Sigmoid colon (tissue), 7 donors: Measurements from ENCODE around the gene RHBDD3. TPM values are rescaled to one million over a fixed set of nuclear protein-coding genes. Genes with fewer than 3 reads are reported as not detected.
"Not testable (repeated sequence)": the region's sequence is repeated elsewhere in the genome, so short reads cannot be mapped to it uniquely, and the experiment has no call there.

Source experiments
- DNase-seq: peaks from one replicate; pipeline ENCODE4 v3.0.0-alpha.2; 2019
- H3K27ac ChIP-seq, 4 donors: fragments of 200-600 bp; sonication (generic); one replicate each; pipeline ENCODE4 v1.5.1; 2016 to 2019; ENCODE audit warnings: mild to moderate bottlenecking in 1 of 4
- H3K27me3 ChIP-seq, 3 donors: fragments of 200-600 bp; sonication (generic); one replicate each; pipeline ENCODE4 v1.5.1; 2019; ENCODE audit warnings: mild to moderate bottlenecking in 1 of 3
- H3K36me3 ChIP-seq, 4 donors: fragments of 200-600 bp; sonication (generic); one replicate each; pipeline ENCODE4 v1.5.1; 2016 to 2019
- H3K4me1 ChIP-seq, 4 donors: fragments of 200-600 bp; sonication (generic); one replicate each; pipeline ENCODE4 v1.5.1; 2017 to 2019
- H3K4me3 ChIP-seq, 4 donors: fragments of 200-600 bp; sonication (generic); one replicate each; pipeline ENCODE4 v1.5.1; 2017 to 2019; ENCODE audit warnings: mild to moderate bottlenecking in 2 of 4, moderate library complexity in 1 of 4
- H3K9me3 ChIP-seq, 4 donors: fragments of 200-600 bp in 3 of 4; sonication (generic) in 3 of 4; one replicate each; pipeline versions ENCODE4 v1.5.1 to v1.6.1; 2013 to 2019
- CTCF ChIP-seq, 4 experiments: fragments of 450-650 bp in 3 of 4; fragments of 200-600 bp in 1 of 4; IDR thresholded peaks; one replicate each; pipeline ENCODE4 v1.5.1; 2016 to 2019; ENCODE audit warnings: antibody characterized with exemption in 4 of 4, mild to moderate bottlenecking in 3 of 4, moderate library complexity in 2 of 4
- EP300 ChIP-seq, 4 donors: sonication (generic); formaldehyde crosslinking; IDR thresholded peaks; one replicate each; pipeline ENCODE4 v1.6.1; 2017; ENCODE audit warnings: antibody characterized with exemption in 4 of 4
- POLR2A ChIP-seq, 2 donors: fragments of 450-650 bp; IDR thresholded peaks; one replicate each; pipeline ENCODE4 v1.6.1; 2016; ENCODE audit warnings: antibody characterized with exemption in 2 of 2, mild to moderate bottlenecking in 2 of 2, moderate library complexity in 2 of 2
- POLR2AphosphoS5 ChIP-seq, 4 donors: sonication (generic); formaldehyde crosslinking; IDR thresholded peaks; one replicate each; pipeline ENCODE4 v1.6.1; 2017; ENCODE audit warnings: antibody characterized with exemption in 4 of 4
- WGBS, 2 donors: extraction: QIAGEN DNeasy Blood & Tissue Kit; methylation state at CpG; one replicate each; pipeline ENCODE4 v1.1.7; 2013; 5-methylcytosine and 5-hydroxymethylcytosine counted together
- intact Hi-C: fragments of 100-400 bp; cut with DNase I; formaldehyde crosslinking; loops from one replicate; pipeline ENCODE4 v1.15.1; 2023
- polyA plus RNA-seq, 3 donors: library from polyadenylated mRNA; stranded (reverse); fragments of 200-250 nt; gene quantifications; one replicate each; pipeline ENCODE4 v1.2.3, GENCODE V29; 2013
- total RNA-seq, 4 donors: library from RNA; depleted of rRNA; stranded (reverse); fragments of >200 nt; gene quantifications; one replicate each; pipeline ENCODE4 v1.1.0, GENCODE V29; 2016
- donor health status: healthy with polysubstance abuse.
- donor health status: Bipolar disorder and iron deficiency.
- donor health status: healthy.

The RHBDD3 gene
- total and polyA plus RNA-seq, 7 donors, result 5.4 to 40.7 (median 16.4) TPM

DNA sequence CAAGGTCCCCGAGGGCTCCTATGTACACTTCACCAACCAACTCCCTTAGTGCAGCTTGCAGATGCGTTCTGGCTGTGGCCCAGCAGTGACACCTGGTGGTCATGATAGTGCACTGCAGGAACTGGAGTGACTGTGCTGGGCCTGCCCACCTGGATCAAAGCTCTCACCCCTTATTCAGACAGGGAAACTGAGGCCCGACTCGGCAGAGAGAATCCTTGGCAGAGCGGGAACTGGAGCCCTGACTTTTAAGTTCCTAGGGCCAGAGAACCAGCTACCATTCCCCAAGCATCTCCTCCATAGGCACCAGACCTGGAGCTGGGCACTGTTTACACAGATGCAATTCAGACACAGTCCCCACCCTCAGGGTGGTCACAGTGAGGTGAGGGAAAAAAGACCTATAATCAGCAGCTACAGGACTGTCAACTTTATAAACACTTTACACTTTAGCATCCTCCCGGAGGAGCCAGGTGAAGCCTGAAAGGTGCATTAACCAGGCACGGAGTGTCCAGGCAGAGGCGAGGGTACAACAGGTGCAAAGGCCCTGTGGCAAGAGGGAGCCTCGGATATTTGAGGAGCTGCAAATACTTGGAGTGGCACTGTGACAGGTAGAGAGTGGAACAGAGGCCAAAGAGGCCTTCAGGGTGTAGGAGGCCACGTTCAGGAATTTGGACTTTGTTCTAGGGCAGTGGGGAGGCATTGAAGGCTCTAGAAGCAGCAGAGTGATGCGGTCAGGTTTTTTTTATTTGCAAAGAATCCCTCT, 22.0 kb downstream of the RHBDD3 start:
- no peak overlapping the region for H3K4me3 ChIP-seq
- intact Hi-C loops, result loop anchor here (2.0 to 10.0 kb wide), 3 partner anchors 39 to 171 kb away; partner anchors contain the start of gene KREMEN1
- DNase-seq, result peak; percentile 88

DNA sequence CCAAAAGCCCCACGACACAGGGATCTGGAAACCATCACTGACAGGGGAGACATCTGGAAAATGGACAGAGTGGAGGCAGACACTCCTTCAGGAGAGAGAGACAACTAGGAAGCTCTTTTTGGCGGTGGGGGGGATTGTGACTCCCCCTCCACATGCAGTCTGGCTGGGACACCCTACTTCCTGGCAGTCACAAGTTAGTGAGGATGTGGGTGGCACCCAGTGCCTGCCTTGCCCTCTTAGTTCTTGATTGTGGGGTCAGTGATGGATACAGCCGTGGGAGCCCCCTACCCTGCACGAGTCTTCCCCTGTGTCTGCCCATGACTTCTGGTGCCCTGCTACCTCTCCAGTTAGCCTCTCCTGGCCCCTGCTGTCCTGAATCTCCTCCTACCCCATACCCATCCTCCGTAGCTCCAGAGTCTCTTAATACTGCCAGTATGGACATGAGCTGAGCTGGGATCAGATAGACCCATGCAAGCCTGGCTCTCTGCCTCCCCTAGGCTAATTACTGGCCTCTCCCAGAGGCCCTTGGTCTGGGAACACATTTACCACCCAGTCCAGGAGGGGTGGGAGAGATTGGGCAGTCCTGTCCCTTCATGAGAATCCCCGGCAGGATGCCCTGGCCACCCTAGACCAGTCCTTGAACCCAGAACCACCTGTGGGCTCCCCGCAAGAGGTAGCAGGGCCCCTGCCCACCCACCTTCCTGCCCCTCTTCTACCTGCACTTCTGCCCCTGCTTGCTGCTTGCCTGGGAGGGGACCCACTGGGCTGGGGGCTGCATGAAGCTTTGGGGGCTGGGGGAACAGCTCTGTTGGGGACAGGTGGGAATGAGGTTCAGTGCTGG, 22.8 kb downstream of the RHBDD3 start:
- intact Hi-C loops, result loop anchor here (2.0 to 10.0 kb wide), 3 partner anchors 38 to 170 kb away; partner anchors contain the start of gene KREMEN1
- Histone ChIP-seq H3K9me3 (no peaks in the 10 kb centered on the region), H3K4me3 (no peak overlapping the region), H3K36me3 (no peaks in the 10 kb centered on the region), H3K27ac (no peak overlapping the region), H3K27me3 (no peaks in the 10 kb centered on the region), H3K4me1 (no peaks in the 10 kb centered on the region)
- 72 to 82% methylated on average over 7 of the region's 7 CpGs for WGBS, 2 donors
- TF ChIP-seq CTCF (IDR thresholded peaks at IDR 0.05) (no peak), POLR2AphosphoS5 (IDR thresholded peaks at IDR 0.05) (no peak), EP300 (IDR thresholded peaks at IDR 0.05) (no peak), POLR2A (IDR thresholded peaks at IDR 0.05) (no peak)
- peak; percentile 48 for DNase-seq

More for the DNA sequence above, 22.0 kb downstream of the RHBDD3 start:
- Histone ChIP-seq H3K9me3 (no peaks in the 10 kb centered on the region), H3K4me1 (no peaks in the 10 kb centered on the region), H3K27ac (no peak overlapping the region), H3K27me3 (no peaks in the 10 kb centered on the region), H3K36me3 (no peaks in the 10 kb centered on the region)
- WGBS, 2 donors, result 31 to 48% methylated on average over 11 of the region's 11 CpGs
- TF ChIP-seq EP300 (IDR thresholded peaks at IDR 0.05), result no peak
- TF ChIP-seq CTCF (IDR thresholded peaks at IDR 0.05), result peak; percentile 84 to 98 (median 92)

GRCh38 chr22:29243874-29244446, 23.8 kb downstream of the RHBDD3 start:
- 80 to 83% methylated on average over 11 of the region's 11 CpGs for WGBS, 2 donors
- H3K27ac ChIP-seq, result no peak overlapping the region
- no peaks in the 10 kb centered on the region for H3K27me3 ChIP-seq
- no peak overlapping the region for H3K4me3 ChIP-seq
- peak; percentile 26 for DNase-seq
- TF ChIP-seq POLR2A (IDR thresholded peaks at IDR 0.05) (no peak), EP300 (IDR thresholded peaks at IDR 0.05) (no peak), CTCF (IDR thresholded peaks at IDR 0.05) (no peak), POLR2AphosphoS5 (IDR thresholded peaks at IDR 0.05) (no peak)
- intact Hi-C loops, result loop anchor here (2.0 to 10.0 kb wide), 2 partner anchors 37 to 169 kb away; partner anchors contain the start of gene KREMEN1
- no peaks in the 10 kb centered on the region for H3K36me3 ChIP-seq
- H3K9me3 ChIP-seq, result peaks cover 0 to 5% (median 0%) of the 10 kb centered on the region in 4 donors
- no peaks in the 10 kb centered on the region for H3K4me1 ChIP-seq

DNA sequence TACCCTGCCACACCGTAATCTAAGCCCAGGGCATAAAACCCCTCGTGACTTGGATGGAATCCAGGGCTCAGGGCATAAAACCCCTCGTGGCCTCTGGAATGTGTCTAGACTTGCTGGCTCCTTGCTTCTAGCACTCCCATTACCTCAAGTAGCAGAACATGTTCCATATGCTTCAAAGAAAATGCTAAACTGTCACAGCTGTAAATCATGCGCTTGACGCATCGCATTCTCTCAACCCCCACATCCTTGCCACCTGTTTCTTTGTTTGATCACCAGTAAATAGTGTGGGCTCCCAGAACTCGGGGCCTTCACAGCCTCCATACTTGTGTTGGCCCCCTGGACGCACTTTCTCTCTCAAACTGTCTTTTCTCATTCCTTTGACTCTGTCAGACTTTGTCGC, 27.3 kb downstream of the RHBDD3 start:
- 75 to 79% methylated on average over 9 of the region's 9 CpGs for WGBS, 2 donors

More for the DNA sequence above, 27.3 kb downstream of the RHBDD3 start:
- H3K36me3 ChIP-seq, H3K4me3 ChIP-seq, H3K27me3 ChIP-seq, H3K9me3 ChIP-seq, H3K27ac ChIP-seq, H3K4me1 ChIP-seq: not testable (repeated sequence)
- intact Hi-C loops, result loop anchor here (10.0 kb wide), 1 partner anchor 166 kb away; the partner anchor contains the start of gene KREMEN1
- peak; percentile 20 for DNase-seq
